ENCODE data around the gene F2RL3. TPM values are rescaled to one million over a fixed set of nuclear protein-coding genes. Genes with fewer than 3 reads are reported as not detected.

F2RL3 gene
- total and polyA plus RNA-seq, 9 of the 15 experiments (the other 6 are each of a cell fraction or from before 2014, with no cell fraction given): 1.4 to 27.6 (median 11.9) TPM

DNA sequence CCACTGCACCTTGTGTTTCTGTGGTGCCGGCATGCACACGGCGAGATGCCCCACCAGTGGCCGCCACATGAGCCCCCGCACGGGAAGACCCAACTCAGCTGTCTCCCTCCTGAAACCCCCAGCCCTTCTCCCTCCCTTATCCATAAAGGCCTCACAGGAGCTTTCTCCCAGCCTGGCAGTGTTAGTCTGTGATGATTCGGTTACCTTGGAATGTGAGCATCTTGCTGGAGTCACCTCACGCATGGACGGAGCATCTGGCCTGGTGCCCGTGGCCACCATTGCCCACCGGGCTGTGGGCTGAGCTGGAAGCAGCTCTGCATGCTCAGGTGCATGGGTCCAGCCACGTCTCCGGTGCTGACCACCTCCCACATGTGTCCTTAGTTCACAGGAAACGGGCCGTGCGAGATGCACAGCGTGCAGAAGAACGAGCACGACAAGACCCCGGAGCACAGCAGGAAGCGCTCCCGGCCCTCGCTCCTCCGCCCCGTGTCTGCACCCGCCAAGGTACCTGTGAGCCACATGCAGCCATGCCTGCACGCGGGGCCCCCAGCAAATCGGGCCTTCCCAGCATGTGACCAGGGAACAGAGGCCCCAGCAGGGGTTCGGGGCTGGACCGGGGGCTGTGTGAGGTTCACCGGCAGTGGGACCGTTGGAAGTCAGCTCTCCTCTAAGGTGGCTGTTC is 37.6 kb upstream of the F2RL3 start:
- BruUV-seq (replicated peaks): no TSS peak
- Histone ChIP-seq H3K9me3 (replicated peaks; ENCODE audit: control insufficient read depth, insufficient read depth, low read depth, low read length) (no peaks in the 10 kb centered on the region), H3K9me1 (ENCODE audit: control insufficient read depth, insufficient read depth, low read length) (peaks cover 3% of the 10 kb centered on the region), H4K20me1 (replicated peaks; ENCODE audit: control insufficient read depth, insufficient read depth, low read length) (no peaks in the 10 kb centered on the region), H2AFZ (ENCODE audit: low read depth, low read length) (no peak overlapping the region), H3K79me2 (ENCODE audit: control insufficient read depth, insufficient read depth, low read length) (no peaks in the 10 kb centered on the region), H3K4me2 (ENCODE audit: insufficient read depth, low read length) (no peak overlapping the region), H3K36me3 (ENCODE audit: control insufficient read depth, insufficient read depth, low read length) (peaks cover 87% of the 10 kb centered on the region), H3K4me1 (replicated peaks in 1 of 2; ENCODE audit: control insufficient read depth in 2 of 2, insufficient read depth in 2 of 2, low read length in 2 of 2) (peaks cover 0 to 6% of the 10 kb centered on the region in 2 experiments; a peak in 1 of 5 replicates), H3K27ac (ENCODE audit: extremely low read depth, low read depth, low read length) (no peak overlapping the region), H3K9ac (ENCODE audit: insufficient read depth in 1 of 2, low read depth in 2 of 2, low read length in 2 of 2) (no peak overlapping the region), H3K4me3 (no peak overlapping the region), H3K27me3 (ENCODE audit: control insufficient read depth in 2 of 2, insufficient read depth in 2 of 2, low read length in 2 of 2) (no peaks in the 10 kb centered on the region)
- ATAC-seq (no peak), FAIRE-seq (no peak), DNase-seq (ENCODE audit: extremely low read depth in 1 of 4, low spot score in 3 of 4) (no peak)
- CTCF ChIA-PET (ENCODE audit: low intra/inter-chr PET ratio): no interaction called here
- intact Hi-C loops (cut with micrococcal nuclease) (no loop called here), in situ Hi-C loops (cut with MboI) (no loop called here)
- POLR2A ChIA-PET: interaction anchor here (0.6 kb wide), 1 partner anchor 15 kb away, joined by 3 read pairs; no protein-coding TSS in a partner anchor
- 92% methylated on average over 22 of the region's 33 CpGs for WGBS (ENCODE audit: insufficient coverage, low coverage, missing lambda C conversion rate)
- TF ChIP-seq, protein P1, sequence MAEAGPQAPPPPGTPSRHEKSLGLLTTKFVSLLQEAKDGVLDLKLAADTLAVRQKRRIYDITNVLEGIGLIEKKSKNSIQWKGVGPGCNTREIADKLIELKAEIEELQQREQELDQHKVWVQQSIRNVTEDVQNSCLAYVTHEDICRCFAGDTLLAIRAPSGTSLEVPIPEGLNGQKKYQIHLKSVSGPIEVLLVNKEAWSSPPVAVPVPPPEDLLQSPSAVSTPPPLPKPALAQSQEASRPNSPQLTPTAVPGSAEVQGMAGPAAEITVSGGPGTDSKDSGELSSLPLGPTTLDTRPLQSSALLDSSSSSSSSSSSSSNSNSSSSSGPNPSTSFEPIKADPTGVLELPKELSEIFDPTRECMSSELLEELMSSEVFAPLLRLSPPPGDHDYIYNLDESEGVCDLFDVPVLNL (CRISPR knock-in tag; IDR thresholded peaks at IDR 0.05; ENCODE audit: low read depth): no peak

DNA sequence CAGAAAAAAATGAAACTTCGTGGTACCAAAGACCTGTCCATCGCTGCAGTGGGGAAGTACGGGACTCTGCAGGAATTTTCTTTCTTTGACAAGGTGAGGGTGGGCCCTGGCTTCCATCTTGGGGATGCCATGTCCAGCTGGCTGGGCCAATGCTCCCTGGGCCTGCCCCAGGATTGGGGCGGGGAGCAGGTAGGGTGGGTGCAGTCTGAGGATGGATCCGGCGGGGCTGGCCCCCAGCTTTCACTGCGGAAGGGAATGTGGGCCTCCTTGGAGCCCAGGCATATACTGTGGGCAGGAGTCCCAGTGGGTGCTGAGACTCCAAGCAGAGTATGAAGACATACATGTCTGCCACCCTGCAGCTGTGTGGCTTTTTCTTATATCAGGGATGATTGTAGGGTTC is 35.7 kb upstream of the F2RL3 start:
- Histone ChIP-seq H3K36me3 (ENCODE audit: control insufficient read depth, insufficient read depth, low read length) (peaks cover 70% of the 10 kb centered on the region), H3K4me3 (no peak overlapping the region), H3K4me2 (ENCODE audit: insufficient read depth, low read length) (no peak overlapping the region), H3K9me1 (ENCODE audit: control insufficient read depth, insufficient read depth, low read length) (peaks cover 3% of the 10 kb centered on the region), H2AFZ (ENCODE audit: low read depth, low read length) (no peak overlapping the region), H3K27ac (ENCODE audit: extremely low read depth, low read depth, low read length) (no peak overlapping the region), H3K9ac (ENCODE audit: insufficient read depth in 1 of 2, low read depth in 2 of 2, low read length in 2 of 2) (no peak overlapping the region), H3K79me2 (ENCODE audit: control insufficient read depth, insufficient read depth, low read length) (no peaks in the 10 kb centered on the region), H3K27me3 (ENCODE audit: control insufficient read depth in 2 of 2, insufficient read depth in 2 of 2, low read length in 2 of 2) (no peaks in the 10 kb centered on the region), H3K9me3 (replicated peaks; ENCODE audit: control insufficient read depth, insufficient read depth, low read depth, low read length) (no peaks in the 10 kb centered on the region), H4K20me1 (replicated peaks; ENCODE audit: control insufficient read depth, insufficient read depth, low read length) (no peaks in the 10 kb centered on the region), H3K4me1 (replicated peaks in 1 of 2; ENCODE audit: control insufficient read depth in 2 of 2, insufficient read depth in 2 of 2, low read length in 2 of 2) (peaks cover 0 to 6% of the 10 kb centered on the region in 2 experiments; a peak in 1 of 5 replicates)
- no TSS peak for BruUV-seq (replicated peaks)
- in situ Hi-C loops (cut with MboI) (no loop called here), intact Hi-C loops (cut with micrococcal nuclease) (no loop called here)
- DNase-seq (ENCODE audit: extremely low read depth in 1 of 4, low spot score in 3 of 4) (no peak), FAIRE-seq (no peak), ATAC-seq (no peak)
- ChIA-PET POLR2A (no interaction called here), CTCF (ENCODE audit: low intra/inter-chr PET ratio) (no interaction called here)
- WGBS (ENCODE audit: insufficient coverage, low coverage, missing lambda C conversion rate): 97% methylated on average over 6 of the region's 7 CpGs
- TF ChIP-seq, protein P2, sequence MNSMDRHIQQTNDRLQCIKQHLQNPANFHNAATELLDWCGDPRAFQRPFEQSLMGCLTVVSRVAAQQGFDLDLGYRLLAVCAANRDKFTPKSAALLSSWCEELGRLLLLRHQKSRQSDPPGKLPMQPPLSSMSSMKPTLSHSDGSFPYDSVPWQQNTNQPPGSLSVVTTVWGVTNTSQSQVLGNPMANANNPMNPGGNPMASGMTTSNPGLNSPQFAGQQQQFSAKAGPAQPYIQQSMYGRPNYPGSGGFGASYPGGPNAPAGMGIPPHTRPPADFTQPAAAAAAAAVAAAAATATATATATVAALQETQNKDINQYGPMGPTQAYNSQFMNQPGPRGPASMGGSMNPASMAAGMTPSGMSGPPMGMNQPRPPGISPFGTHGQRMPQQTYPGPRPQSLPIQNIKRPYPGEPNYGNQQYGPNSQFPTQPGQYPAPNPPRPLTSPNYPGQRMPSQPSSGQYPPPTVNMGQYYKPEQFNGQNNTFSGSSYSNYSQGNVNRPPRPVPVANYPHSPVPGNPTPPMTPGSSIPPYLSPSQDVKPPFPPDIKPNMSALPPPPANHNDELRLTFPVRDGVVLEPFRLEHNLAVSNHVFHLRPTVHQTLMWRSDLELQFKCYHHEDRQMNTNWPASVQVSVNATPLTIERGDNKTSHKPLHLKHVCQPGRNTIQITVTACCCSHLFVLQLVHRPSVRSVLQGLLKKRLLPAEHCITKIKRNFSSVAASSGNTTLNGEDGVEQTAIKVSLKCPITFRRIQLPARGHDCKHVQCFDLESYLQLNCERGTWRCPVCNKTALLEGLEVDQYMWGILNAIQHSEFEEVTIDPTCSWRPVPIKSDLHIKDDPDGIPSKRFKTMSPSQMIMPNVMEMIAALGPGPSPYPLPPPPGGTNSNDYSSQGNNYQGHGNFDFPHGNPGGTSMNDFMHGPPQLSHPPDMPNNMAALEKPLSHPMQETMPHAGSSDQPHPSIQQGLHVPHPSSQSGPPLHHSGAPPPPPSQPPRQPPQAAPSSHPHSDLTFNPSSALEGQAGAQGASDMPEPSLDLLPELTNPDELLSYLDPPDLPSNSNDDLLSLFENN (IDR thresholded peaks at IDR 0.05; ENCODE audit: low read depth in 2 of 2, low read length in 2 of 2): no peak
- TF ChIP-seq HLTF (IDR thresholded peaks at IDR 0.05): no peak
- TF ChIP-seq CBX1 (IDR thresholded peaks at IDR 0.05; ENCODE audit: low read depth): no peak
- no peak for TF ChIP-seq ATF7 (IDR thresholded peaks at IDR 0.05)
- no peak for TF ChIP-seq JUN (IDR thresholded peaks at IDR 0.05; ENCODE audit: borderline replicate concordance, low read depth, low read length)
- TF ChIP-seq JUN (CRISPR knock-in tag; IDR thresholded peaks at IDR 0.05; ENCODE audit: borderline replicate concordance): no peak
- no peak for TF ChIP-seq CBX2 (IDR thresholded peaks at IDR 0.05; ENCODE audit: insufficient read depth, low read length, poor library complexity, severe bottlenecking)
- no peak for TF ChIP-seq ZNF347 (CRISPR knock-in tag; IDR thresholded peaks at IDR 0.05; ENCODE audit: low read depth)
- TF ChIP-seq FOXP1 (CRISPR knock-in tag; IDR thresholded peaks at IDR 0.05): no peak
